MM.1S (cell line): ENCODE data around the gene PTPN22.

Experiments
- DNase-seq: peaks from one replicate; pipeline ENCODE4 v3.0.0-alpha.2; 2015
- H2AFZ ChIP-seq: fragments of 300-600 bp; sonication (generic); 2 replicates; pipeline ENCODE4 v1.6.0; 2016; ENCODE audit warnings: antibody characterized with exemption, low read length
- H3F3A ChIP-seq: fragments of 300-600 bp; sonication (generic); 2 replicates; pipeline ENCODE4 v1.6.1; 2016; ENCODE audit warnings: mild to moderate bottlenecking, antibody characterized with exemption, low read length, moderate library complexity, mixed read lengths; ENCODE audit not compliant: insufficient read depth
- H3K27ac ChIP-seq: fragments of 300-600 bp; sonication (generic); 2 replicates; pipeline ENCODE4 v1.5.1; 2016; ENCODE audit warnings: mild to moderate bottlenecking, low read length
- H3K27me3 ChIP-seq: fragments of 300-600 bp; sonication (generic); replicated peaks from 2 replicates; pipeline ENCODE4 v1.6.0; 2016; ENCODE audit warnings: low read length; ENCODE audit not compliant: insufficient read depth
- H3K36me3 ChIP-seq: fragments of 300-600 bp; sonication (generic); replicated peaks from 2 replicates; pipeline ENCODE4 v1.6.1; 2016; ENCODE audit warnings: mild to moderate bottlenecking, low read length, mixed read lengths; ENCODE audit not compliant: insufficient read depth
- H3K4me1 ChIP-seq: fragments of 300-600 bp; sonication (generic); 2 replicates; pipeline ENCODE4 v1.6.1; 2016; ENCODE audit warnings: low read length, mixed read lengths
- H3K4me2 ChIP-seq: fragments of 300-600 bp; sonication (generic); 2 replicates; pipeline ENCODE4 v1.6.0; 2016; ENCODE audit warnings: low read depth, low read length
- H3K4me3 ChIP-seq: fragments of 300-600 bp; sonication (generic); 2 replicates; pipeline ENCODE4 v1.5.1; 2016; ENCODE audit warnings: low read length, mixed read lengths
- H3K79me2 ChIP-seq: fragments of 300-600 bp; sonication (generic); 2 replicates; pipeline ENCODE4 v1.6.1; 2016; ENCODE audit warnings: mixed run types, low read length, mixed read lengths
- H3K9ac ChIP-seq: fragments of 300-600 bp; sonication (generic); 2 replicates; pipeline ENCODE4 v1.6.1; 2016; ENCODE audit warnings: low read length, mixed read lengths
- H3K9me2 ChIP-seq: fragments of 300-600 bp; sonication (generic); replicated peaks from 2 replicates; pipeline ENCODE4 v1.6.1; 2016; ENCODE audit warnings: mild to moderate bottlenecking, low read length, mixed read lengths; ENCODE audit not compliant: insufficient read depth
- H3K9me3 ChIP-seq: fragments of 300-600 bp; sonication (generic); replicated peaks from 2 replicates; pipeline ENCODE4 v1.6.1; 2016; ENCODE audit warnings: mild to moderate bottlenecking, low read length, mixed read lengths; ENCODE audit not compliant: insufficient read depth
- H4K20me1 ChIP-seq: fragments of 300-600 bp; sonication (generic); 2 replicates; pipeline ENCODE4 v1.6.1; 2016; ENCODE audit warnings: mild to moderate bottlenecking, low read length, moderate library complexity, mixed read lengths; ENCODE audit not compliant: insufficient read depth
- CTCF ChIP-seq: fragments of 300-600 bp; sonication (generic); IDR thresholded peaks from 2 replicates; pipeline ENCODE4 v1.5.1; 2016; ENCODE audit warnings: antibody characterized with exemption, low read length, mixed read lengths
- EZH2 ChIP-seq: fragments of 300-600 bp; sonication (generic); optimal IDR thresholded peaks from 2 replicates; pipeline ENCODE3; 2017; ENCODE audit warnings: low read depth, mild to moderate bottlenecking, antibody characterized with exemption, low read length, mixed read lengths
- EZH2phosphoT487 ChIP-seq: fragments of 300-600 bp; sonication (generic); IDR thresholded peaks from 2 replicates; pipeline ENCODE4 v1.6.1; 2018; ENCODE audit warnings: antibody characterized with exemption, low read length

Gene PTPN22

GRCh38 chr1:113859478-113860175 lies 11.9 kb downstream of the PTPN22 start:
- Histone ChIP-seq H3K27ac (peak overlapping the region; percentile 39; the same call in 1 of the 2 replicates), H3F3A (peaks cover 17% of the 10 kb centered on the region), H3K9me2 (no peaks in the 10 kb centered on the region), H3K4me2 (peak overlapping the region; percentile 50), H3K27me3 (no peaks in the 10 kb centered on the region), H3K79me2 (no peaks in the 10 kb centered on the region), H3K9ac (no peak overlapping the region), H4K20me1 (no peaks in the 10 kb centered on the region), H3K36me3 (no peaks in the 10 kb centered on the region), H3K4me1 (peaks cover 14% of the 10 kb centered on the region), H2AFZ (no peak overlapping the region), H3K4me3 (no peak overlapping the region), H3K9me3 (no peaks in the 10 kb centered on the region)
- DNase-seq, result peak; percentile 46
- TF ChIP-seq EZH2 (no peak), EZH2phosphoT487 (no peak), CTCF (no peak)

DNA sequence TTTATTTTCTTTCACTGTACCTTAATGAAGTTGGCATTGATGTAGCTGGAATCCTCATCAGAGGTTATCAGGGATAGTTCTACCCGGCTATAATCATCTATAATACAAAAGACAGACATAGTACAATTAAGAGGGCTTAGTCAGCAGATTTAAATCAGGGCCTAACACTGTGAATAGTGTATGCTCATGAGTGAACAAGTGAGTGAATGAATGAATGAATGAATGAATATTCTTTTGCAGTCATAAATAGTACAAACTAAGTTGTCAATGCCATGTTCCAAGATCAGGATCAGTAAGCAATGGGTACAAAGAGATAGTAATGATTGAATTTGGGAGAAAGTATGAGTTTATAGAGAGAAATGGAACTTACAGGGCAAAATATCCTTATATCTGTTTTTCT lies 12.5 kb downstream of the PTPN22 start:
- no peak for DNase-seq
- Histone ChIP-seq H3K27me3 (no peaks in the 10 kb centered on the region), H3K79me2 (no peaks in the 10 kb centered on the region), H3K9ac (no peak overlapping the region), H2AFZ (no peak overlapping the region), H3K4me3 (no peak overlapping the region), H3K4me2 (peak overlapping the region; percentile 50), H3F3A (peaks cover 17% of the 10 kb centered on the region), H3K36me3 (no peaks in the 10 kb centered on the region), H3K27ac (peak overlapping the region; percentile 39; the same call in 1 of the 2 replicates), H3K4me1 (peaks cover 14% of the 10 kb centered on the region), H3K9me3 (no peaks in the 10 kb centered on the region), H4K20me1 (no peaks in the 10 kb centered on the region), H3K9me2 (no peaks in the 10 kb centered on the region)
- TF ChIP-seq EZH2 (no peak), CTCF (no peak), EZH2phosphoT487 (no peak)

- H3K27me3 ChIP-seq, result no peaks in the 10 kb centered on the region
- TF ChIP-seq CTCF (no peak), EZH2 (no peak), EZH2phosphoT487 (no peak)
- H3K79me2 ChIP-seq, result no peaks in the 10 kb centered on the region
- peaks cover 17% of the 10 kb centered on the region for H3F3A ChIP-seq
- no peak overlapping the region for H3K9ac ChIP-seq
- no peaks in the 10 kb centered on the region for H3K9me2 ChIP-seq
- H3K9me3 ChIP-seq, result no peaks in the 10 kb centered on the region
- H3K36me3 ChIP-seq, result no peaks in the 10 kb centered on the region
- DNase-seq, result no peak
- H3K27ac ChIP-seq, result no peak overlapping the region
- H3K4me3 ChIP-seq, result no peak overlapping the region
- H3K4me1 ChIP-seq, result peaks cover 14% of the 10 kb centered on the region
- no peaks in the 10 kb centered on the region for H4K20me1 ChIP-seq
- H3K4me2 ChIP-seq, result no peak overlapping the region
- no peak overlapping the region for H2AFZ ChIP-seq
Observed at GRCh38 chr1:113858418-113858817, 13.1 kb downstream of the PTPN22 start.
